HG03095 (cell line): ENCODE data around the gene SAFB2.
"Not testable (repeated sequence)": the region's sequence is repeated elsewhere in the genome, so short reads cannot be mapped to it uniquely, and the experiment has no call there.

ENCODE experiments used
- ATAC-seq: cut with Tn5 transposase; IDR thresholded peaks from one replicate; pipeline ENCODE4 v1.9.1; 2021; ENCODE audit warnings: moderate library complexity; ENCODE audit not compliant: unreplicated experiment

SAFB2 gene

DNA sequence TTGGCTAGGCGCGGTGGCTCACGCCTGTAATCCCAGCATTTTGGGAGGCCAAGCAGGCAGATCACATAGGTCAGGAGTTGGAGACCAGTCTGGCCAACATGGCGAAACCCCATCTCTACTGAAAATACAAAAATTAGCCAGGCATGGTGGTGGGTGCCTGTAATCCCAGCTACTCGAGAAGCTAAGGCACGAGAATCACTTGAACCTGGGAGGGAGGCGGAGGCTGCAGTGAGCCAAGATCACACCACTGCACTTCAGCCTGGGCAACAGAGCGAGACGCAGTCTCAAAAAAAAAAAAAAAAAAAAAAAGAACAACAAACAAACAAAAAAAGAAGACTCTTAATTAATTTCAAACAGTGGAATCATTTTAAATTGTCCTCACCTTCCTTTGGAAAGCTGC lies 13.8 kb downstream of the SAFB2 start:
- ATAC-seq: not testable (repeated sequence)

DNA sequence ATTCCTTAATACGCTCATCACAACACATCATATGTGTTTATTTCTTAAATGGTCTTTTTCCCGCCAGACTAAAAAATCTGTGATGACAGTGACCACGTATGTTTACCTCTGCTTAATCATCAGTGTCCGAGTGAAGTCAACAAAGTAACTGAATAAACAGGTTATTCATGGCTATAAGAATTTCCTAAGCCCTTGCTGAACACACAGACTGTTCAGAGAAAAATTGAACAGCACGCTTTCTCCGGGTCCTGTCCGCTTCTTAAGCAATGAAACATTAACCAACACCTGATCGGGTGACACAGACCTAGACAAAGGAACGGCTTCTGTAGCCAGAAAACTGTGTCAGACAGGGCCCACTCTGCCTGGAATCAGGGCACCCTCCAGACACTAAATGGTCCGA lies 14.3 kb downstream of the SAFB2 start:
- ATAC-seq: no peak

DNA sequence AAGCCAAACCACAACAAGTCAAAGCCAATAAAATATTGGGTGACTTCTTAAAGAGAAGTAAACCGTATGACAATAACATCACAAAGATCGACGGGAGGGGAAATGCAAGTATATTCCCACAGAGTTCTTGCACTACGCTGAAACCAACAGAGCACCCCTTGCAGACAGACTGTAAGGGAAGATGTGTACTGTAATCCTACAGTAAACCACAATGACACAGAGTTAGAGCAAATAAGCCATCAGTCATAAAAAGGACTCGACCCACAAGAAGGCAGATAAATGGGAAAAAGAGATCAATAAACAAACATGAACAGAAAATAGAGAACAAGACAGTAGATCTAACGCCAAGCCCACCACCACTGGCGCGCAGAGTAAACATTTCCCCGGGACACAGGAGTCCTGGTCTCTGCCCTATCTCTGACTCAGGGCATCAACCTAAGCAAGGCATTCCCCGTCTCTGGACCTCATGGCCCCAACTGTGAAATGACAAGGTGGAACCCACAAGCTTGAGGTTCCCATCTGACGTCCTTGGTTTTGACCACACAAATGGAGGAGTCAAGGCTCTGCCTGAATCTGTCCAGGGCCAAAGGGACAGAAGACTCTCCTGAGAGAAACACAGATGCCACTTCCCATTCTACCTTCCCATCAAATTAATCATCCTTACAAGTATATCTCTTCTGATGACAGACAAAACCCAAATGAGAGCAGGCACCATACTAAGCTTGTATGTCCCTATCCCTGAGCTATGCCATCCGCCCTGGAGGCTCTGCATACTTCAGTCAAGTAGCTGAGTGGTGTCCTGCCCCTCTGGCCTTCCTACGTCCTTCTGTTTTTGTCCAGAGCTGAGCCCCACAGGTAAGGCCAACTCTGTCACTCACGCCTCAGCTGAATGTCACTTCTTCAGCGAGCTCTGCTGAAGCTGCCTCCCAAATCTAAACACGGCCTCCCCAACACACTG lies 15.0 kb downstream of the SAFB2 start:
- no peak for ATAC-seq

DNA sequence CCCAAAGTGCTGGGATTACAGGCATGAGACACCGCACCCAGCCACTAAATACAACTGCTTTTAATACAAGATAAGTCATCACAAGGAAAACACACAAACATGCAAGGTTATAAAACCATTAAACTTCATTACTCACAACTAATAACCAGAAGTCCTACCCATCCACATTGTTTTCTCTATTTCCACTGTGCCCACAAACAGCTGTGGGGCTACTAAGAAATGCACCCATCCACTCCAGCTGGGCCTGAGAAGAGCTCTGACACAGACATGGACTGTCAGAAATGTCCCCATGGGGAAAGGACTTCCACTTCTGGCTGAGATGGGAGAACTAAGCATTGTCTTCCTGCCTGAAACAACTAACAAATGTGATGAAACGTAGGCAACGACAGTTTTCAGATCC lies 17.2 kb downstream of the SAFB2 start:
- ATAC-seq: no peak

DNA sequence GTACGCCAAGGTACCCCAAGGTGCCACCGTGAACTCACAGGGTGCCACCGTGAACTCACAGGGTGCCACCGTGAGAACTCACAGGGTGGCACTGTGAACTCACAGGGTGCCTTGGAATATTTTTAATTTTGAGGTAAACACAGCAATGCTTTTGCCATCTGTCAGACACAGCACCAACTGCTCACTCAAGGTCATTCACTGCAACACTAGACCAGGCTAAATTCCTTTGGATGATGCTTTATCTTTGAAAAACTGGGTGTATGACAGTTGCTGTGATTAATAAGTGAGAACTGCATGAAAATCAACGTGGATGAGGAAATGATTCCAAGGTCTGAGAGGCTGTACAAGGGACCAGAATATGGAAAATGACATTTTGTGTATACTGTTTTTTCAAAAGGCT lies 18.9 kb downstream of the SAFB2 start:
- no peak for ATAC-seq

DNA sequence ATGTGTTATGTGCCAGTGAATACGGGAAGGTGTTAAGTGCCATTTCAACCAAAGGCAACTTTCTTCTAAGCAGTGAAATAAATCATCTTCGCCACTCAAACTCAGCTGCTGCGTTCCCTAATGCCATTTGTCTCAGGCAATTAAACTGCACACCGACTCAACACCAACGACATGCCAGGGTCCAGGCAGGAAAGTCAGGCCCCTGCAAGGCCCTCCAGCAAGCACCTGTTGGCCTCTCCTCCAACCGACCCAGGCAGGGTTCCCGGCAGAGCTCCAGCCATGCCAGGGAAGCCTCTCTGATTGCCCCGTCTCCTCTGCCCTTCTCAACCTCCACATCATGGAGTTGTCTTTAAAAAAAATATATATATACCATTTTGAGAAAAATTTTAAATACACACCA lies 21.8 kb downstream of the SAFB2 start:
- ATAC-seq: no peak

DNA sequence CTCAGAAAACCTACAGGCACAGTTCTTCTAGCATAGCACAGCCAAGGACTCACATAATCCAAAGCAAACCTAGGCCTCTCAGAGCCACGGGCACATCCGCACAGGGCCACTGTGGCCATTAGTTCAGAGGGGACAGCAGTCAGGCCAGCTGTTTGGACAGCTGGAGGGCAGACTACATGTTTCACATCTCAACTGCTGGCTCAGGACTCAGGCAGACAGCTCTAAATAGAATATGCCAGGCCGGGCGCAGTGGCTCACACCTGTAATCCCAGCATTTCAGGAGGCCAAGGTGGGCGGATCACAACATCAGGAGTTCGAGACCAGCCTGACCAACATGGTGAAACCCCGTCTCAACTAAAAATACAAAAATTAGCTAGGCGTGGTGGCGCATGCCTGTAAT lies 26.8 kb downstream of the SAFB2 start:
- no peak for ATAC-seq

DNA sequence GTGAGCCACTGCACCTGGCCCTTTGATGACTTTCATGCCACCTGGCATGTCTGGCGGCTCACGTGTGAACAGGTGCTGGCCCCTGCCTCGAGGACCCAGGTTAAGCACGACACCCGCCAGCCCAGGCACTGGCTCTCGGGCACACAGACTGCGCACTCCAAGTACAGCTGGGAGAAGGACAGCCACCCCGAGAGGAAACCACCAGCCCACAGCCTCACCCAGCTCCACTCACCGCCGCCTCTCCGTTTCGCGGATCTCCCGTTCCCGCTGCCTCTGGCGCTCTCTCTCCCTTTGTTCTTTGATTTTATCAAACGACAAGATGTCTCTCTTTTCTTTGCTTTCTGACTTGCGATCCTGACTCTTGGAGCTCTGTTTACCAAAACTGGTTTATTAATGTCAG lies 27.4 kb downstream of the SAFB2 start:
- no peak for ATAC-seq

DNA sequence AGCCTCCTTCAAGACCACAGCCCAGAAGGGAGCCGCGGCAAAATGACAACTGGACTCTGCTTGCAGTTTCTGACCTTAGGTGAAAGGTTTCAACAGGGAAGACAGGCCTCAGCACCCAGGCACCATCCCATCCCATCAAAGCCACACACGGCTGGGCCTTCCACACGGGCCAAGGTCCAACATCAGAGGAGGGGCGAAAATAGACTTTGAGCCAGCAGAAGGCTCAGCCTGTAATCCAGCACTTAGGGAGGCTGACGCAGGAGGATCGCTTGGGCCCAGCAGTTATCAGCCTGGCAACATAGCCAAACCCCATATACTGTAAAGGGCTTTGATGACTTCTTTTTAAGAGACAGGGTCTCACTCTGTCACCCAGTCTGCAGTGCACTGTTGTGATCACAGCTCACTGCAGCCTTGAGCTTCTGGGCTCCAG lies 28.0 kb downstream of the SAFB2 start:
- no peak for ATAC-seq

DNA sequence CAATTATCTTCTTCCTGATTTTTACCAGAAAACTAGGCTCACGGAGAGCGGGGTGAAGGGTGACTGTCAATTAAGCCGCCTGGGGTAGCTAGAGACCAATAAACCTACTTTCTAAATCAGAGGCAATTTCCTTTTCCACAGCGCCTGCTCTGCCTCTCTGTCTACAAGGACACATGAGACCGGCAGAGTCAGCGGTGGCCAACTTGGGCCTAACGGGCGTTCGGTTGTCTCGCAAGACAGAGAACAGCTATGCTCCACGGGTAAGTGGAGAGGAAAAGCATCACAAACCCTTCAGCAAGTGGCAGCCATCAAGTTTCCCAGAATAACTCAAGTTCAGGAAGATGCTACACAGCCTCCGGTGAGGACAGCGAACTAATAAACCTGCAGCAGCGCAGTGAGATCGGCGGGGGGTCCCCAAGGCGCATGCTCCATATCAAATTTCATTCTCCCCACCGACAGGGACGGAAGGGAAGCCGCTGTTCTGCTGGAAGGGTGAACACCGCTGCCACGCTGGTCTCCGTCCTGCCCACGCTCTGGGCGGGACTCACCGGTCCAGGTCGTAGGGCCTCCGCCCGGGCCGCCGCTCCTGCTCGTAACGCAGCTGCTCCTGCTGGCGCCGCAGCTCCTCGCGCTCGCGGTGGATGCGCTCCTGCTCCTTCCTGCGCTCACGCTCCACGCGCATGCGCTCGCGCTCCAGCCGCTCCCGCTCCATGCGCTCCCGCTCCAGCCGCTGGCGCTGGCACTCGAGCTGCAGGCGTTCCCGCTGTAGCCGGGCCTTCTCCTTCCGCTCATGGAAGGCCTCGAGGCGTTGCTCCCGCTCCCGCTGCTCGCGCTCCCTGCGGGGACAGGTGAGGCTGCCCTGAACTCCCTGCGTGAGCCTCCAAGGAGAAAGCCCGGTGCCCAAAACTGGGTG lies 29.0 kb downstream of the SAFB2 start:
- no peak for ATAC-seq

DNA sequence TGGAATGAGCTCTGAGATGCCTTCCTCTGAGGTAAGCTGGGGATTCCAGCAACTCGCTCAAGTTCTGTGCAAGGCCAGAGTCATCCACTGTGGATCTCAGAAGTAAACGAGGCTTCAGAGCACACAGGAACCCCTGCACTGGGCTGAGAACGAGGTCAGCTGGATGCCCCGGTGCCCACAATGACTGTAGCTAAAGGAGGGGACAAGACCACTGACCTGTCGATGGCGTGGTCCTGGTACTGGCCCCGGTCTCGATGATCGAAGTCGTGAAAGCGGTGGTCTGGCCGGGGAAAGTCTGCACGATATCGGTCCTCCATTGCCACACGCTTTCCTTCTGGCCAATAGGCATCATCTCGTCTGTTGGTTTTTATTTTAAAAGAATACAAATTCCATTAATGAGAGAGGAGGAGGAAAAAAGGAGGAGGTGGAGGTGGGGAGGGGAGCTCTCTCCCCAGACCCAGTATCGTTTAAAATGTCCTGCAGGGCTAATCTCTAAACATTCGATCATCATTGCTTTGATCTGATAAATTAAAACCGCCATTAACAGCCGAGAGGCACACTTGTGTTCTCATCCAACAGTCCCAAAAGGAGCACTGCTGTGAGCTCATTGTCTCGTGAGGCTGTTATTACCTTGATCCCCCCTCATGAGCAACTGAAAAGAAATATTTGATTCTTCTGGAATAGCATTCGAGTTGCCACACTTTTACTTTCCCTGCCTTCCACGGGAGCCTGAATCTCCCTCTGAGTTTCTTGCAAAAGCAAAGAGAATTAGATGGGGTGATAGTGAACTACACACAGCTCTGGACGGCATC lies 29.8 kb downstream of the SAFB2 start:
- ATAC-seq: no peak

DNA sequence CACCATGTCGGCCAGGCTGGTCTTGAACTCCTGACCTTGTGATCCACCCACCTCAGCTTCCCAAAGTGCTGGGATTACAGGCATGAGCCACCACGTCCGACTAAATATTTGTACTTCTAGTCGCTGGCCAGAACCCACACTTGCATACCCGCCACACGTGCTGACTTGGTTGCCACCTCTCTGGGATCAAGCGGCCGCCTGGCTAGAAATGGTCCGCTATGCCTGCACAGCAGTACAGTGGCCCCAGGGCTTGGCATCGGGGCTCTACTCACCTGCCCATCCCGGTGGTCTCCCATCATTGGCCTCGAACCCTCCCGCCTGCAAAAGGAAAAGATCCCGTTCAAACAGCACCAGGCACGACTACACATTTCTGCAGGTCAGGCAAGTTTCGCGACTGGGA lies 31.1 kb downstream of the SAFB2 start:
- no peak for ATAC-seq

DNA sequence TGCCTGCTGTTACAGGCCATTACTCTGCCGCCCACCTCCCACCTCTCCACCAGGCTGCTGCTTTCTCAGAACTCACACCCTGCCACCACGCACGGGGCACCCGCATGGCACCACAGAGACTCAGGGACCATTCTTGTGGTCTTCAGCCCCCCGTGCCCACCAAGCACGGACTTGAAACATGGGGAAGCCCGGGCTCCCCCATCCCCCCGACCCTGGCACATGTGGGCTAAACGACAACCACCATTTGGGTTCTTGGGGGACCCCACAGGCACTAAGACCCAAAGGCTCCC lies 31.8 kb downstream of the SAFB2 start:
- no peak for ATAC-seq

DNA sequence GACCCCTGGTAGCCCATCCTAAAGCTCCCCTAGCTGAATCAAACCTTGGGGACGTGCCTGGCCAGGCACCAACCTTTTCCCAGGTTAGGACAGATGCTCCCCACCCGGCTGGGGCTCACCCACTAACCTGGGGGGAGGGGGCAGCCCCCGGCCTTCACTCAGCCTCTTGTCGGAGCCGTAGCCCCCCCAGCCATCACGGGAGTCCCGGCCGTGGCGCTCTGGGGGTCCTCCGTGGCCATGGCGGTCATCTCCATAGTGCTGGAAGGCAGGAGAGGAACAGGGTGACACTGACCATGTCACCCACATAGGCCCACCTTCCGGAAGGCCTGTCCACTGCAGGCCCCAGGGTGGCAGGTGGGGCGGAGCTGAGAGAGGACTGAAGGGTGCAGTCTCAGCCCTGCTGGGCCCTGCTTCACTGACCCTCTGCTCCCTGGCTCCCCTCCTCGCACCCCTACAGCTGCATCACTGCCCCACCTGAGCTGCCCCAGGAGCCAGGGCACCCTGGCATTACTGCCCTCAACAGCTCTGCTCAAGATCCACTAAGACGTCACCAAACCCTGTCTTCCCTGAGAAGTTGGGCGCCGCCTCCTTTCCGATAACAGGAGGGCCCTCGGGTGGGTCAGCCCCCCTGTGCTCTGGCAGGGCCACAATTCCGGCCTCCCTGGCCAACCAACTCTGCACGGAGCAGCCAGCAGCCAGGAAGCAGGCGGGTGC lies 32.3 kb downstream of the SAFB2 start:
- ATAC-seq: no peak

DNA sequence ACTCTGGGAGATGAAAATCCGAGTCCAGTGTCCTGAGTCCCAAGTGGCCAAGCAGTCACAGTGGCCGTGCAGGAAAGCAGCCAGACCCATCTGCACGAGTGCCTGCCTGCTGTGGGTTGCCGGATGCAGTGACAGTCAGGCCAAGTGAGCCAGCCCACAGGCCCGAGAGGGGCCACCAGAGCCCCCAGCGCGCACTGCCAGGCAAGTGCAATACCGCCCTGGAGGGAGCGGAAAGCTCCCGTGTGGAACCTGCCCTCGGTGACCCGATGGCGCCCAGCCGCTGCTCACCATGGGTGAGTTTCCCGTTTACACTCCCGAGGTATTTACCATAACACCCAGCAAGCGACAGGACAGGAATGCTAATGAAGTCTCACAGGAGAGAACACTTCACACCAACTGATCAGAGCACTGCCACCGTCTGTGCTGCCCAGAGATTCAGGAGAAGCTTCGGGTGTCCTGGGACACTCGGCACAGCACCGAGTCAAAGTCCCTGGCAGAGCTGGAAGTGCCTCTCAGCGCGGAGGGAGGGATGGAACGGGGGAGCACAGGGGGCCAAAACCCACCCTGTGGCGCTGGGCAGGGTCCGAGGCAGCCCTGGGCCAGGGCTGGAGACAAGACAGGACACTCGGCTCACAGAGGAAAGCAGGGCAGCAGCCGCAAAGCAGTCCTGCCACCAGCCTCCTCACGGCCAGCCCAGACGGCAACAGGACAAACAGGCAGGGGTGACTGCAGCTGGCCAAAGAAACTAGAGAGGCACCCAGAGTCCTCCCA lies 33.5 kb downstream of the SAFB2 start:
- ATAC-seq: no peak

DNA sequence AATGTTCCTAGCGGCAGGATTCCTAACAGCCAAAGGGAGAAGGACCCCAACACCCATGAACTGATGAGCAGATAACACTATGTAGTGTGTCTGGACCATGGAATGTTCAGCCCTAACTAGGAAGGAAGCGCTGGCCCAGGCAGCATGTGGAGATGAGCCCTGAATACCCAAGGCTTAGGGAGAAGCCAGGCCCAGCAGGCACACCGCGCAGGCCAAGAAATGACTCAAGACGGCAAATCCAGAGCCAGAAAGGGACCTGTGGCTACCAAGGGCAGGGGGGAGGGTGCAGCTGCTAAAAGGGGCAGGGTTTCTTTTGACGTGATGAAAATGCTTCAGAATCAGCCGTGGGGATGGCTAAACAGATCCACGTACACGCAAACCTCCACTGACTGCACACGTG lies 34.1 kb downstream of the SAFB2 start:
- ATAC-seq: no peak

DNA sequence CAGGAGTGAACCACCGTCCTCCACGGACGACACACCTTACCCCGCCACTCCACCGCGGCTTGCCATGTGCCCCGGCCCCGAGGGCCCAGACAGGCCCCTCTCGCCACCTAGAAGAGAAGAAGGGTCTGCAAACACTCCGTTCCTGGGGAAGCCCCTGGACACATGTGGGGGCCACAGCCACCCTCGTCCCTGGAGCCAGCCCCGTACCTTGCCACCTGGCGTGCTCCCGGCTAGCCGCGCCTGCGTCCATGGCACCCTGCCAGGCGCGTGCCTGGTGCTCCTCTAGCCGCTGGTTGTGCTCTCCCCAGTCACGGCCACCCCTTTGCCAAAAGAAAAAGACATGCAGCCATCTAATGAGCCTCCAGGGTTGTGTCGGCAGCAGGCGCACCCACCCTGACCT lies 34.9 kb downstream of the SAFB2 start:
- ATAC-seq: no peak

DNA sequence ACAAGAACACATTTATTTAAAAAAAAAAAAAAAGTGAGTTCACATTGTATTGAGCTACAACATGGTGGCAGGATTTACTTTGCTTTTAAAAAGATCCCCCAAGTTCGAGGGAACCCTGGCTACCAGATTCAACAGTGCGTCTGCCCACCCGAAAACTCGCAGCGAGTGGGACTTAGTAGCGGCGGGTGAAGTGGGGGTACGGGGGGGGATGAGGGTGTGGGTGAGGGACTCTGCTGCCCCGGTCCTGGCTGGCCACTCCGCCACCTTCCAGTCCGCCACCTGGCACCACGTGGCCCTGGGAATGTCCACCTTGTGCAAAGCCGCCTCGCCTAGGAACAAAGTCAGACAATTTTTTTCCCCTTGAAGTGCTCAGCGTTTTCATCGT lies 35.5 kb downstream of the SAFB2 start:
- no peak for ATAC-seq

DNA sequence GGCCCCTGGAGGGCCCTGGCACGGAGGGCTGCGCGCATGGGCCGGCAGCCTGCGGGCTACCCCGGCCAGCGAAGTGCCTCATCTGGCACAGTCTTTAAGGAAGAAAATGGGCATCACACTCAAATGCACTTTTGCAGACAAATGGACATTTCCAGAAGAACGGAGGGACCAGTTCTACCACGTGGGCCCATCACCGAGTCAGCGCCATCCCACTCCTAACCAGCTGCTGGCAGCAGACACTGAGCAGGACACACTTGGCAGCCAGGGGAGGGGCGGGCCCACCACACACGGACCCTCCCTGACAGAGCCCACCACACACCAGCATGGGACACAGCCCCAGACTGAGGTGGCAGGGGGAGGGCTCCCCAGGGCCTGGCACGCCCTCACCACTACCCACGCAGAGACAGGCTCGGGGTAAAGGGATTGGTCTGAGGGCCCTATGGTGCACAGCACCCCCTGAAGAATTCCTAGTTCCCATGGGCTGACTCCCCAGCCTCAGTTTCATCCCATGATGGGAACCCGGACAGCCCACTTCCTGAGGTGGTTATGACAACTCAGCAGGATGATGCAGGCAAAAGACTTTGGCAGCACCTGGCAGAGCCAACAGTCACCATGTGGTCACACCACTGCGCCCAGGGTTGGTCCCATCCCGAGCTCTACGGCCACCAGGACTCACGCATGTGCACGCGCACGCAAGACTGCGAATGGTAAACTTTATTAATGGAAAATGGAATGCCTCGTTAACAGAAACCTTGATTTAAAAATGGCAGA lies 36.1 kb downstream of the SAFB2 start:
- no peak for ATAC-seq
